Measurements from ENCODE around the gene ZNF701.

DNA sequence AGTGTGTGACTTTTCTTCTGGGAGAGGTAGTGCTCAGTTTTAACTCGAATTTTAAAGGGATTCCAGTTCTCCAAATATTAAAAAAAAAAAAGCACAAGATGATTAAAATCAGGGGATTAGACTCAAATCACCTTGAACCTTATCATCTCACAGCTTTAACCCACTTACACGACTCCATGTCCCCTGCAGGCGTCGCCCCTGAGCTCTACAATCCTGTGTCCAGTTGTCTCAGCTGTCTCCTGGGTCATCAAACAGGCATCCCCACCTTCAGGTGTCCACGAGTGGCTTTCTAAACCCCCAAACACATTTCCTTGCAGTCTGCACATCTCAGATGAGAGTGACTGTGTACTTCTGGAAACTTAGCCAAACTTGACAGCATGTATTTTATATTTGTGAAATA lies 28.5 kb upstream of the ZNF701 start:
- TF ChIP-seq CTCF (IDR thresholded peaks at IDR 0.05): no peak
- TF ChIP-seq POLR2A (IDR thresholded peaks at IDR 0.05): no peak
- no peak for TF ChIP-seq POLR2AphosphoS5 (IDR thresholded peaks at IDR 0.05)
- no peak for TF ChIP-seq EP300 (IDR thresholded peaks at IDR 0.05)
